Fibroblast of pulmonary artery (primary cell): ENCODE data around the gene ADIPOR1.

ENCODE experiments used
- DNase-seq: peaks from one replicate; pipeline ENCODE4 v3.0.0-alpha.2; 2010; ENCODE audit warnings: low read depth
- H3K4me3 ChIP-seq: replicated peaks from 2 replicates; pipeline ENCODE4 v1.5.1; 2011; ENCODE audit warnings: low read depth, mild to moderate bottlenecking, control low read depth, low read length, moderate library complexity
- TF ChIP-seq, protein P1 (sequence below): IDR thresholded peaks from 2 replicates; pipeline ENCODE4 v1.5.1; 2011; ENCODE audit warnings: mild to moderate bottlenecking, control low read depth, low read length, inconsistent platforms; ENCODE audit errors: missing control alignments

Gene ADIPOR1

DNA sequence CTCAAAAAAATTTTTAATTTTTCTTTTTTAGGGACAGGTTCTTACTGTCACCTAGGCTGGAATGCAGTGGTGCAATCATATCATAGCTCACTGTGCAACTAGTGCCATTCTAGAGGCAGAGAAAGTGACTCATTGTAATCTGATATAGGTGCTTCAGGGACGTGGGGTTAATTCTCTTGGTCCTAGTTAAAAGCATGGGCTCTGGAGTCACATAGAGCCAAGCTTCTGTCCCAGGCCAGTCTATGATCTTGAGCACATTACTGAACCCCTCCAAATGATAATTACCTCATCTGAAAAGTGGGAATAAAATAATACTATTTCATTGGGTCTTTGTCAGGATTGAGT lies 1.1 kb upstream of the ADIPOR1 start:
- H3K4me3 ChIP-seq = no peak overlapping the region
- DNase-seq = no peak
- TF ChIP-seq, protein P1, sequence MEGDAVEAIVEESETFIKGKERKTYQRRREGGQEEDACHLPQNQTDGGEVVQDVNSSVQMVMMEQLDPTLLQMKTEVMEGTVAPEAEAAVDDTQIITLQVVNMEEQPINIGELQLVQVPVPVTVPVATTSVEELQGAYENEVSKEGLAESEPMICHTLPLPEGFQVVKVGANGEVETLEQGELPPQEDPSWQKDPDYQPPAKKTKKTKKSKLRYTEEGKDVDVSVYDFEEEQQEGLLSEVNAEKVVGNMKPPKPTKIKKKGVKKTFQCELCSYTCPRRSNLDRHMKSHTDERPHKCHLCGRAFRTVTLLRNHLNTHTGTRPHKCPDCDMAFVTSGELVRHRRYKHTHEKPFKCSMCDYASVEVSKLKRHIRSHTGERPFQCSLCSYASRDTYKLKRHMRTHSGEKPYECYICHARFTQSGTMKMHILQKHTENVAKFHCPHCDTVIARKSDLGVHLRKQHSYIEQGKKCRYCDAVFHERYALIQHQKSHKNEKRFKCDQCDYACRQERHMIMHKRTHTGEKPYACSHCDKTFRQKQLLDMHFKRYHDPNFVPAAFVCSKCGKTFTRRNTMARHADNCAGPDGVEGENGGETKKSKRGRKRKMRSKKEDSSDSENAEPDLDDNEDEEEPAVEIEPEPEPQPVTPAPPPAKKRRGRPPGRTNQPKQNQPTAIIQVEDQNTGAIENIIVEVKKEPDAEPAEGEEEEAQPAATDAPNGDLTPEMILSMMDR = no peak

DNA sequence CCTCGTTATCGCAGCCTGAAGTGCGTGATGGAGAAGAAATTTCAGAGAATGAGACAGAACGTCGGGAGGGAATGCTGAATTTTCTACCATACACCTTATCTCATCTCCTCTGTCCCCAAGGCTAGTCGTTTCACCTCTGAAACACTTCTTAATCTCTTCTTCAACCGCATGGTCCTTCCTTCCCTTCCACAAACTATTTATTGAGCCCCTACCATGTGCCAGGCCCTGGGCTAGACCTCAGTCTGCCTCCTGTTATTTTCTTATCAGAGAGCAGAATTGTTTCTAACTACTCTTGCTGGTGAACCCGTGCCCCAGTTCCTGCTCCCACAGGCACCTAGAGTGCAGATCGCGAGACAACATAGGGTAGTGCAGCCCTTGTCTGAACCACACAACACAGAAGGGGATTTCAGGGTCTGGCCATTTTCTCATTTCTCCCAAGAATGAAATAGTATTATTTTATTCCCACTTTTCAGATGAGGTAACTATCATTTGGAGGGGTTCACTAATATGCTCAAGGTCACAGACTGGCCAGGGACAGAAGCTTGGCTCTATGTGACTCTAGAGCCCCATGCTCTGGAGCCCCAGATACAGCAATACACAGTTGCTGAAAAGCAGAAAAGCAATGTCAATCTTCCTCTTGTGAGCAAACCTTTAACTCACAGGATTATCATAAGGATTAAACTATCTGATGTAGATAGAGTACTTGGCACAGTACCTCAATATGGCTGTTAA lies 598 bp upstream of the ADIPOR1 start:
- DNase-seq = no peak
- H3K4me3 ChIP-seq = peak overlapping the region; percentile 82
- TF ChIP-seq, protein P1 = no peak

DNA sequence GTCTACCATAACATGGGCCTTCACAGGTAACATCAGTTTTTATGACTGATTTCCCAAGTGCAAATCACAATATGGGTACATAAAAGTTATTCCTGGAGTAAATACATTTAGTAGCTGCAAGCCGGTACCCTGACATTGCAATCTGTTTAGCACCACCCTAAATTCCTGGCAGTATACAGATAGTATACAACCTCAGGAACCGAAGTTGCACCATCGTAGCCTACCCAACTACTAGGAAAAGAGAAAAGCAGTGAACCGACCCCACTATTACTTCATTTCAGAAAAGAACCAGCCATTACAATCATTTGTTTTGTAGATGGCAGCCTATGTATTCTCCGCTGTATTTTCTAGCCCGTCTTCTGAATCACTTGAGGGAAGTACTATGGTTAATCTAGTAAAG lies 1.1 kb downstream of the ADIPOR1 start:
- no peak for DNase-seq
- TF ChIP-seq, protein P1 = no peak
- H3K4me3 ChIP-seq = peak overlapping the region; percentile 82

DNA sequence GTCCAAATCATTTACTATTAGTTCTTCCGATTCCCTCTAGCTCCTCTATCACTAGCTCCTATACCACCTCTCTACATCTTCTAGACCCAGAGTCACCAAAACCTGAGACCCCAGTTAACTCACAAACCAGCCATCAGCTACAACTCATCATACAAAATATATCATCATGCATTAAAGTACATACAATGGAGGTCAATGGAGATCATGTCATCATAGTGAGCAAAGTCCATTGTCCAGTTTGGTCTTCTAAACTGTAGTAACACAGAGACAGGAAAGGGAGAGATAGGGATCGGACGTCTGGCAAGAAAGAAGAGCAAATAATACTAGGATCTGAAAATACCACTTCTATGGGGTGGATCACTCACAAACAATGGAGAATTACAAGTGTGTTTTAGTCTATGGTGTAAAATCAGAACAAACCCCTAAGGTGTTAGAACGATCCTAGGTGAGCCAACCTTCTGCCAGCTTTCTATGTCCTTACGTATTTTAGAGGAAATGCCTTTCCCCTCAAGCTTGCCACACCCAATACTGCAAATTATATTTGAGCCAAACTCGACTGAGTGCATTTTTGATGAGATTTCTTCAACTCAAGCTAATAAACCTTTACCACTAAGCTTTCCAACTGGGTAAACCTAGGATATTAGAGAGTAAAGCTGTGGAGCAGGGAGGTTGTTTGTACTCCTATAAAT lies 3.9 kb downstream of the ADIPOR1 start:
- H3K4me3 ChIP-seq = no peak overlapping the region
- no peak for DNase-seq

DNA sequence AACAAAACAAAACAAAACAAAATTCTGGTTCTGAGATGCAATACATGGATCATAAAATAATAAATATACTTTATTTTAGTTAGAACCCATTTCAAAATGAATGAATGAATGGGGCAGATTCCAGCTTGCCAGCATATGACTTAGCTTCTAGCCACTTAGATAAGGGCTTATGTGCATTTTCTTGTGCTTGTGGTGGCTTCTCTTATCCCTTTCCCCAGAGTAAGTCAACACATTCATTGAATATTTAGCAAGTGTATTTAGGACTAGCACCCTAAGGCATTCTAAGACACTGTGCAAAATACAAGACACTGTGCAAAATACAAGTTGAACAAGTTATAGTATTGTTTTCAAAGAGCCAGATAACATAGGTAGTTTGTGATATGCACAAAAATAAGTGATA lies 4.7 kb downstream of the ADIPOR1 start:
- H3K4me3 ChIP-seq = no peak overlapping the region
- no peak for DNase-seq
- TF ChIP-seq, protein P1 = no peak

More for the DNA sequence above, 3.9 kb downstream of the ADIPOR1 start:
- TF ChIP-seq, protein P1 = no peak

DNA sequence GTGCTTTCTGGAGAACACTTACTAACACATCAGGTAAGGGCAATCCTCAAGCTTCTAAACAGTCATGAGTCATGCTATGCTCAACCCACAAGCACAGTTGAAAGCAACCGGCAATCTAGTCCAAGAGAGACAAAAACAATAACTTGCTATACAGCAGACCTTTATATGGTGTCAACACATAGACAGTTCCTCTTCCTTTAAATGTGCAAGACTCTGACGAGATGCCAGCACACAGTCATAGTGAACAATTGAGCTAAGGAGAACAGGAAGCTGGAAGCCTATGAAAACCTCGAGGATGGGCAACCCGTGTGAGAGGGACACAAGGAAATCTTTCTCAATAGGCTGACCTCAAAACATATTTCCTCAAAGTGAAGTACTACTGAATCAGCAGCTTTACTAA lies 5.3 kb downstream of the ADIPOR1 start:
- no peak overlapping the region for H3K4me3 ChIP-seq
- TF ChIP-seq, protein P1 = no peak
- peak; percentile 95 for DNase-seq

DNA sequence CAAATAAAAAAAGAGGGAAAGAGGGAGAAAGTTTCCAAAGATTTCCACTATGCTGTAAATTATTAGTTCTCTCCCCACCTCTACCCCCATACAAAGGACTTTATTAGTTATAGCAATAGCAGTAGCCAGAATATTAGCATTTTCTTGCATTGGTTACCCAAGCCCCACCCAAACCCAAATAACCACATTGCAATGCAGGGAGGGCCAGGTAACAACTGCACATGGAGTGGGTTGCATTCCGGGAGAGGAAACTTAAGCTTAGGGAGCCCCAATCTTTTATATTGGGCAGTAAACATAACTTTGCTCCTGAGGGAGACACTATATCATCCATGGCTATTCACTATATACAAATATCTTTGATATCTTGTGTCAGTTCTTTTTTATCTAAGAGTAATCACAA lies 6.0 kb downstream of the ADIPOR1 start:
- TF ChIP-seq, protein P1 = no peak
- H3K4me3 ChIP-seq = no peak overlapping the region
- no peak for DNase-seq
